Upper lobe of left lung (tissue), 6 donors: Measurements from ENCODE around the gene LRBA. TPM values are rescaled to one million over a fixed set of nuclear protein-coding genes. Genes with fewer than 3 reads are reported as not detected.

Source experiments
- ATAC-seq, 2 donors: fragments of 200-7000 bp; cut with Tn5 transposase; one replicate each; pipeline ENCODE4 v1.9.1; 2022; ENCODE audit warnings: mild to moderate bottlenecking in 2 of 2, moderate library complexity in 2 of 2; ENCODE audit not compliant: low FRiP score in 2 of 2
- DNase-seq, 2 donors: peaks; one replicate each; pipeline ENCODE4 v3.0.0-alpha.2; 2019 to 2020
- H3K27ac ChIP-seq, 4 donors: fragments of 200-600 bp; sonication (generic); one replicate each; pipeline ENCODE4 v1.5.1; 2016 to 2019
- H3K27me3 ChIP-seq, 4 donors: fragments of 200-600 bp; sonication (generic); one replicate each; pipeline ENCODE4 v1.5.1; 2017 to 2019
- H3K36me3 ChIP-seq, 4 donors: fragments of 200-600 bp; sonication (generic); one replicate each; pipeline ENCODE4 v1.5.1; 2016 to 2019
- H3K4me1 ChIP-seq, 4 donors: fragments of 200-600 bp; sonication (generic); one replicate each; pipeline ENCODE4 v1.5.1; 2018 to 2019
- H3K4me3 ChIP-seq, 4 donors: fragments of 200-600 bp; sonication (generic); one replicate each; pipeline ENCODE4 v1.5.1; 2017 to 2019; ENCODE audit warnings: mild to moderate bottlenecking in 2 of 4, moderate library complexity in 1 of 4
- H3K9me3 ChIP-seq, 4 donors: fragments of 200-600 bp; sonication (generic); one replicate each; pipeline ENCODE4 v1.5.1; 2018 to 2019
- CTCF ChIP-seq, 6 experiments: fragments of 450-650 bp in 4 of 6; fragments of 200-600 bp in 2 of 6; sonication (generic) in 2 of 6; IDR thresholded peaks; one replicate each; pipeline ENCODE4 v1.5.1; 2016 to 2019; ENCODE audit warnings: antibody characterized with exemption in 6 of 6
- EP300 ChIP-seq, 4 donors: sonication (generic); formaldehyde crosslinking; IDR thresholded peaks; one replicate each; pipeline ENCODE4 v1.5.1; 2017; ENCODE audit warnings: antibody characterized with exemption in 4 of 4, control low read depth in 2 of 4
- POLR2A ChIP-seq, 4 donors: fragments of 450-650 bp; IDR thresholded peaks; one replicate each; pipeline ENCODE4 v1.5.1; 2016 to 2017; ENCODE audit warnings: antibody characterized with exemption in 4 of 4, mild to moderate bottlenecking in 2 of 4
- POLR2AphosphoS5 ChIP-seq, 2 donors: sonication (generic); formaldehyde crosslinking; IDR thresholded peaks; one replicate each; pipeline ENCODE4 v1.5.1; 2017; ENCODE audit warnings: antibody characterized with exemption in 2 of 2
- WGBS, 2 donors: methylation state at CpG; one replicate each; pipeline ENCODE4 v1.1.5; 2017 to 2018; 5-methylcytosine and 5-hydroxymethylcytosine counted together
- total RNA-seq, 6 donors: library from RNA; depleted of rRNA in 4 of 6; stranded (reverse); fragments of >200 nt in 4 of 6; gene quantifications; one replicate each; pipeline versions ENCODE4 v1.1.0 to v1.2.1, GENCODE V29; 2016 to 2021
- donor health status: DM: no; HTN: no; CAD: no; lungs with moderate emphysema.
- donor health status: DM: no; HTN: yes; CAD: no; lungs with severe emphysema.

LRBA gene
- total RNA-seq, 6 donors from 2014 or later = 34.7 to 139 (median 56.4) TPM

- H3K36me3 ChIP-seq = no peaks in the 10 kb centered on the region
- no peaks in the 10 kb centered on the region for H3K27me3 ChIP-seq
- DNase-seq (no peak), ATAC-seq (no peak)
- no peak overlapping the region for H3K4me3 ChIP-seq
- no peaks in the 10 kb centered on the region for H3K9me3 ChIP-seq
- TF ChIP-seq POLR2AphosphoS5 (IDR thresholded peaks at IDR 0.05) (no peak), POLR2A (IDR thresholded peaks at IDR 0.05) (no peak), CTCF (IDR thresholded peaks at IDR 0.05) (no peak), EP300 (IDR thresholded peaks at IDR 0.05) (no peak)
- no peaks in the 10 kb centered on the region for H3K4me1 ChIP-seq
- H3K27ac ChIP-seq = no peak overlapping the region
- 90% methylated on average over 9 of the region's 9 CpGs for WGBS, 2 donors
These were observed 23.5 kb upstream of the LRBA start for GRCh38 chr4:151038452-151039157.

- WGBS, 2 donors = 43 to 76% methylated on average over 4 of the region's 4 CpGs
- TF ChIP-seq POLR2A (IDR thresholded peaks at IDR 0.05) (no peak), POLR2AphosphoS5 (IDR thresholded peaks at IDR 0.05) (no peak), CTCF (IDR thresholded peaks at IDR 0.05) (no peak), EP300 (IDR thresholded peaks at IDR 0.05) (no peak)
- H3K36me3 ChIP-seq = no peaks in the 10 kb centered on the region
- H3K4me3 ChIP-seq = no peak overlapping the region
- DNase-seq (no peak), ATAC-seq (no peak)
- no peaks in the 10 kb centered on the region for H3K9me3 ChIP-seq
- no peaks in the 10 kb centered on the region for H3K4me1 ChIP-seq
- H3K27ac ChIP-seq = peak overlapping the region in 1 of 4 donors; percentile 33
- H3K27me3 ChIP-seq = no peaks in the 10 kb centered on the region
These were observed 20.8 kb upstream of the LRBA start for GRCh38 chr4:151035911-151036310.

DNA sequence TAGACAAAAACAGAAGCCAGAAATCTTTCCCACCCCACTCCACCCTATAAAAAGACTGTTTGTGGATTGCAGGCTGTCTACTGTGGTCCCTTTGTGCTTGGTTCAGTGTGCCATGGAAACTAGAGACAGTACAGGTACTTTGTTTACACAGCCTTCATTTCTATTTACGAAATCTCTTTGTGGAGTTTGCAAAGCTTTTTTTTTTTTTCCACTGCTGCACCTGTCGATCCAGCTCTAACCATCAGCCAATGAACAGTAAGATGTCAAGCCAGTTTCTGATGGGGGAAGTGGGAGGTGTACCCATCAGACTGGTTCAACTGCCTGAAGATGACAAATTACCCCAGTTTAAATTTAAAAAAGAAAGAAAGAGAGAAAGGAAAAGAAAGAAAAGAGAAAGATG is 20.2 kb upstream of the LRBA start:
- no peak for DNase-seq
- H3K4me3 ChIP-seq = no peak overlapping the region
- no peaks in the 10 kb centered on the region for H3K4me1 ChIP-seq
- peak overlapping the region in 1 of 4 donors; percentile 33 for H3K27ac ChIP-seq
- no peaks in the 10 kb centered on the region for H3K27me3 ChIP-seq
- no peaks in the 10 kb centered on the region for H3K36me3 ChIP-seq
- TF ChIP-seq POLR2A (IDR thresholded peaks at IDR 0.05) (no peak), POLR2AphosphoS5 (IDR thresholded peaks at IDR 0.05) (no peak), EP300 (IDR thresholded peaks at IDR 0.05) (no peak), CTCF (IDR thresholded peaks at IDR 0.05) (no peak)
- 45 to 46% methylated on average over 2 of the region's 2 CpGs for WGBS, 2 donors
- ATAC-seq = peak in 1 of 2 donors; percentile 77
- no peaks in the 10 kb centered on the region for H3K9me3 ChIP-seq

GRCh38 chr4:151034829-151035228 is 19.7 kb upstream of the LRBA start:
- no peak overlapping the region for H3K27ac ChIP-seq
- no peaks in the 10 kb centered on the region for H3K9me3 ChIP-seq
- TF ChIP-seq POLR2A (IDR thresholded peaks at IDR 0.05) (no peak), EP300 (IDR thresholded peaks at IDR 0.05) (no peak), POLR2AphosphoS5 (IDR thresholded peaks at IDR 0.05) (no peak), CTCF (IDR thresholded peaks at IDR 0.05) (no peak)
- H3K27me3 ChIP-seq = no peaks in the 10 kb centered on the region
- H3K36me3 ChIP-seq = no peaks in the 10 kb centered on the region
- DNase-seq (no peak), ATAC-seq (no peak)
- H3K4me1 ChIP-seq = no peaks in the 10 kb centered on the region
- WGBS, 2 donors = 67 to 70% methylated on average over 2 of the region's 2 CpGs
- H3K4me3 ChIP-seq = no peak overlapping the region
